H9 (cell line): ENCODE measurements around the gene MYH14. TPM values are rescaled to one million over a fixed set of nuclear protein-coding genes. Genes with fewer than 3 reads are reported as not detected.

Source experiments
- DNase-seq: peaks from one replicate; pipeline ENCODE4 v3.0.0-alpha.2; 2017
- H2AFZ ChIP-seq: one replicate; pipeline ENCODE4 v1.6.1; 2013; ENCODE audit warnings: mild to moderate bottlenecking, low read length, control low read depth, moderate library complexity
- H2AK5ac ChIP-seq: 2 replicates; pipeline ENCODE4 v1.6.1; 2013; ENCODE audit warnings: low read length, control low read depth, mixed read lengths; ENCODE audit not compliant: insufficient read length
- H2BK120ac ChIP-seq: one replicate; pipeline ENCODE4 v1.6.1; 2013; ENCODE audit warnings: low read depth, mild to moderate bottlenecking, low read length, control low read depth, inconsistent platforms; ENCODE audit not compliant: poor library complexity, severe bottlenecking
- H2BK12ac ChIP-seq: 2 replicates; pipeline ENCODE4 v1.6.1; 2013; ENCODE audit warnings: low read length, control low read depth, mixed read lengths, low read depth; ENCODE audit not compliant: insufficient read length
- H2BK15ac ChIP-seq: 2 replicates; pipeline ENCODE4 v1.6.1; 2013; ENCODE audit warnings: low read depth, low read length, control low read depth
- H2BK20ac ChIP-seq: one replicate; pipeline ENCODE4 v1.6.1; 2013; ENCODE audit warnings: low read depth, mild to moderate bottlenecking, low read length, control low read depth, inconsistent platforms; ENCODE audit not compliant: poor library complexity, severe bottlenecking
- H2BK5ac ChIP-seq: 2 replicates; pipeline ENCODE4 v1.6.1; 2013; ENCODE audit warnings: low read length, control low read depth, mixed read lengths; ENCODE audit not compliant: insufficient read length
- H3K14ac ChIP-seq: 2 replicates; pipeline ENCODE4 v1.6.1; 2013; ENCODE audit warnings: low read length, control low read depth; ENCODE audit not compliant: insufficient read depth
- H3K18ac ChIP-seq: 2 replicates; pipeline ENCODE4 v1.6.1; 2013; ENCODE audit warnings: low read depth, mild to moderate bottlenecking, mixed read lengths, low read length, control low read depth; ENCODE audit not compliant: insufficient read length
- H3K23ac ChIP-seq: 2 replicates; pipeline ENCODE4 v1.6.1; 2013; ENCODE audit warnings: low read length, control low read depth, mixed read lengths, low read depth; ENCODE audit not compliant: insufficient read length
- H3K23me2 ChIP-seq: 2 replicates; pipeline ENCODE4 v1.6.1; 2013; ENCODE audit warnings: low read depth, mild to moderate bottlenecking, mixed read lengths, low read length, control low read depth; ENCODE audit not compliant: insufficient read length, poor library complexity, severe bottlenecking
- H3K27ac ChIP-seq: 2 replicates; pipeline ENCODE4 v1.5.1; 2013; ENCODE audit warnings: low read length, control low read depth, mixed read lengths, low read depth; ENCODE audit not compliant: insufficient read length
- H3K27me3 ChIP-seq: 2 replicates; pipeline ENCODE4 v1.6.1; 2013; ENCODE audit warnings: low read length, control low read depth, inconsistent platforms; ENCODE audit not compliant: insufficient read depth
- H3K4ac ChIP-seq: 2 replicates; pipeline ENCODE4 v1.6.1; 2013; ENCODE audit warnings: low read depth, mild to moderate bottlenecking, control low read depth, inconsistent platforms, low read length, moderate library complexity
- H3K4me1 ChIP-seq: 2 replicates; pipeline ENCODE4 v1.6.1; 2013; ENCODE audit warnings: low read length, control low read depth, inconsistent platforms; ENCODE audit not compliant: insufficient read depth
- H3K4me2 ChIP-seq: 2 replicates; pipeline ENCODE4 v1.6.1; 2013; ENCODE audit warnings: low read length, control low read depth, mixed read lengths; ENCODE audit not compliant: insufficient read length, insufficient read depth
- H3K56ac ChIP-seq: 2 replicates; pipeline ENCODE4 v1.6.1; 2013; ENCODE audit warnings: low read depth, mild to moderate bottlenecking, mixed read lengths, low read length, control low read depth; ENCODE audit not compliant: insufficient read length
- H3K79me1 ChIP-seq: 2 replicates; pipeline ENCODE4 v1.6.1; 2013; ENCODE audit warnings: low read depth, mild to moderate bottlenecking, moderate library complexity, low read length, control low read depth, inconsistent platforms; ENCODE audit not compliant: insufficient read depth, poor library complexity, severe bottlenecking
- H3K79me2 ChIP-seq: 2 replicates; pipeline ENCODE4 v1.6.1; 2013; ENCODE audit warnings: low read length, control low read depth, inconsistent platforms; ENCODE audit not compliant: insufficient read depth
- H3K9ac ChIP-seq: 2 replicates; pipeline ENCODE4 v1.6.1; 2013; ENCODE audit warnings: low read length, control low read depth, mixed read lengths; ENCODE audit not compliant: insufficient read length; ENCODE audit errors: extremely low read depth
- H3K9me3 ChIP-seq: one replicate; pipeline ENCODE4 v1.6.1; 2013; ENCODE audit warnings: low read depth, low read length, inconsistent platforms; ENCODE audit not compliant: control insufficient read depth
- H3T11ph ChIP-seq: one replicate; pipeline ENCODE4 v1.6.1; 2013; ENCODE audit warnings: mild to moderate bottlenecking, low read length, control low read depth, inconsistent platforms
- H4K20me1 ChIP-seq: one replicate; pipeline ENCODE4 v1.6.1; 2013; ENCODE audit not compliant: control insufficient read depth, insufficient read length, insufficient read depth
- H4K5ac ChIP-seq: 2 replicates; pipeline ENCODE4 v1.6.1; 2013; ENCODE audit warnings: low read depth, mild to moderate bottlenecking, mixed read lengths, low read length, control low read depth; ENCODE audit not compliant: insufficient read length
- H4K8ac ChIP-seq: replicated peaks from 2 replicates; pipeline ENCODE4 v1.6.1; 2013; ENCODE audit warnings: low read length, control low read depth, mixed read lengths, low read depth; ENCODE audit not compliant: insufficient read length
- H4K91ac ChIP-seq: 2 replicates; pipeline ENCODE4 v1.6.1; 2013; ENCODE audit warnings: low read depth, mild to moderate bottlenecking, moderate library complexity, mixed read lengths, low read length, control low read depth; ENCODE audit not compliant: insufficient read length
- H3K27ac Mint-ChIP-seq, 3 experiments: 2 replicates in 2 of 3; 3 replicates in 1 of 3; pipeline ENCODE4 v1.8.0; 2020 to 2021; ENCODE audit warnings: mixed read lengths in 3 of 3, mild to moderate bottlenecking in 1 of 3, moderate library complexity in 1 of 3
- H3K27me3 Mint-ChIP-seq: 2 replicates; pipeline ENCODE4 v1.8.0; 2021; ENCODE audit warnings: low read depth, mild to moderate bottlenecking, moderate library complexity, mixed read lengths
- H3K36me3 Mint-ChIP-seq, 3 experiments: 2 replicates in 2 of 3; 3 replicates in 1 of 3; pipeline ENCODE4 v1.8.0; 2020 to 2021; ENCODE audit warnings: low read depth in 3 of 3, mixed read lengths in 3 of 3; ENCODE audit not compliant: insufficient read depth in 1 of 3
- H3K4me1 Mint-ChIP-seq, 2 experiments: 2 replicates each; pipeline ENCODE4 v1.8.0; 2020; ENCODE audit warnings: mixed read lengths in 2 of 2
- H3K4me3 Mint-ChIP-seq, 2 experiments: 2 replicates in 1 of 2; 3 replicates in 1 of 2; pipeline ENCODE4 v1.8.0; 2020 to 2021; ENCODE audit warnings: mild to moderate bottlenecking in 2 of 2, mixed read lengths in 2 of 2, moderate library complexity in 1 of 2
- H3K9me3 Mint-ChIP-seq, 2 experiments: 2 replicates in 1 of 2; 3 replicates in 1 of 2; pipeline ENCODE4 v1.8.0; 2020; ENCODE audit warnings: mild to moderate bottlenecking in 2 of 2, mixed read lengths in 2 of 2, moderate library complexity in 1 of 2
- WGBS: extraction: QIAGEN DNeasy Blood & Tissue Kit; methylation state at CpG from one replicate; pipeline ENCODE4 v1.1.7; 2013; ENCODE audit warnings: missing lambda C conversion rate, low lambda C conversion rate, mixed read lengths; ENCODE audit not compliant: insufficient read length; ENCODE audit errors: extremely low coverage; 5-methylcytosine and 5-hydroxymethylcytosine counted together
- total RNA-seq: library from RNA; stranded (reverse); gene quantifications from 2 replicates; pipeline ENCODE4 v1.2.1, GENCODE V29; 2021
- TF ChIP-seq, protein P1 (sequence below): fragments of 200-600 bp; sonication (generic); conservative IDR thresholded peaks from 3 replicates; pipeline ENCODE4 v1.8.0; 2021; ENCODE audit warnings: antibody characterized with exemption, mild to moderate bottlenecking

The MYH14 gene
- total RNA-seq, 1 experiment from 2014 or later, result 27.7 TPM

DNA sequence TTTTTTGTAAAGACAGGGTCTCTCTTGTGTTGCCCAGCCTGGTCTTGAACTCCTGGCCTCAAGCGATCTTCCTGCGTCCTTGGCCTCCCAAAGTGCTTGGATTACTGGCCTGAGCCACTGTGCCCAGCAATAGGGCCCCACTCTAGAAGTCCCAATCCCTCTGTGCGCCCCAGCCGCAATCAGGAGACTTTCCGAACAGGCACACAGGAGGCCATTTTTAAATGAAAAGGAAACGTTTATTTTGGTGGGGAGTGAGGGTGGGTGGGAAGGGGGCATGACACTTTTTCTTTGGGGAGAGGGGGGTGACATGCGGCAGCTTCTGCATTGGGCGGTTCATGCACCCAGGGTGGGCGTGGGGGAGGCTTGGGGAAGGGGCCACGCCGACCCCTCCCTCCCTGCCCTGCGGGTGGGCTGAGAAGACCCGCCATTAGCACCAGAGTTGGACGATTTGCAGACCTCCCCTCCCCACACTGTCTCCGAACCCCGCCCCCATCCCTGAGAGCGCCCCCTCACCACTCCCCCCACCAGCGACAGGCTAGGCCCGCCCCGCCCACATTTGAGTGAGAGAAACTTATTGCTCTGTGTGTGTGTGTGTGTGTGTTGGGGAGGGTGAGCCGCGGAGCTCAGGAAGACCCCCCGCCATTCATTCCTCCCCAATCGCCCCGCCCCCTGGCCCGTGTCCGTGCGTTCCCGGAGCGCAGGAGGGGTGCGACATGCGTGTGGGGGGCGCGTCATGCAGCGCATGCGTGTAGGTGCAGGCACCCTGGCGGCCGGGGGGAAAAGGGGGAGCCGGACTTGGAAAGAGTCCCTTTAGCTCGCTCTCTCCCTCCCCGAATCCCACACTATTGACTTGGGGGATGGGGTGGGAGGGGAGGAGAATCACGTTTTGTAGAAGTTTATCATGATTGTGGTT is 108.6 kb downstream of the MYH14 start:
- Histone ChIP-seq H2BK12ac (no peak overlapping the region), H3K27me3 (no peaks in the 10 kb centered on the region), H3K23me2 (peaks cover 24% of the 10 kb centered on the region), H3K79me2 (no peaks in the 10 kb centered on the region), H2BK15ac (no peak overlapping the region), H4K5ac (no peak overlapping the region), H3K27ac (no peak overlapping the region), H4K91ac (no peak overlapping the region), H2BK120ac (no peak overlapping the region), H3K23ac (no peak overlapping the region), H3K9ac (no peak overlapping the region), H4K20me1 (no peaks in the 10 kb centered on the region), H3K4me1 (no peaks in the 10 kb centered on the region), H4K8ac (no peak overlapping the region), H3K14ac (no peak overlapping the region; the same call in 1 of the 2 replicates), H3K4ac (no peak overlapping the region), H2AK5ac (no peak overlapping the region), H2BK5ac (no peak overlapping the region), H3K79me1 (no peaks in the 10 kb centered on the region), H2BK20ac (no peak overlapping the region), H3K9me3 (no peaks in the 10 kb centered on the region), H3T11ph (no peak overlapping the region), H2AFZ (no peak overlapping the region), H3K4me2 (peak overlapping the region; percentile 72), H3K18ac (peak overlapping the region; percentile 56), H3K56ac (no peak overlapping the region)
- H3K9me3 Mint-ChIP-seq, result no peaks in the 10 kb centered on the region; a peak in 1 of 5 replicates
- H3K27me3 Mint-ChIP-seq, result peaks cover 25% of the 10 kb centered on the region
- H3K27ac Mint-ChIP-seq, result peak overlapping the region; percentile 68 to 89 (median 87); a peak in 6 of 7 replicates
- H3K36me3 Mint-ChIP-seq, result peaks cover 0 to 11% (median 0%) of the 10 kb centered on the region in 3 experiments; a peak in 3 of 7 replicates
- no CpG with 5 or more reads among the region's 42 CpGs for WGBS
- peaks cover 19 to 45% of the 10 kb centered on the region in 2 experiments for H3K4me1 Mint-ChIP-seq
- TF ChIP-seq, protein P1, sequence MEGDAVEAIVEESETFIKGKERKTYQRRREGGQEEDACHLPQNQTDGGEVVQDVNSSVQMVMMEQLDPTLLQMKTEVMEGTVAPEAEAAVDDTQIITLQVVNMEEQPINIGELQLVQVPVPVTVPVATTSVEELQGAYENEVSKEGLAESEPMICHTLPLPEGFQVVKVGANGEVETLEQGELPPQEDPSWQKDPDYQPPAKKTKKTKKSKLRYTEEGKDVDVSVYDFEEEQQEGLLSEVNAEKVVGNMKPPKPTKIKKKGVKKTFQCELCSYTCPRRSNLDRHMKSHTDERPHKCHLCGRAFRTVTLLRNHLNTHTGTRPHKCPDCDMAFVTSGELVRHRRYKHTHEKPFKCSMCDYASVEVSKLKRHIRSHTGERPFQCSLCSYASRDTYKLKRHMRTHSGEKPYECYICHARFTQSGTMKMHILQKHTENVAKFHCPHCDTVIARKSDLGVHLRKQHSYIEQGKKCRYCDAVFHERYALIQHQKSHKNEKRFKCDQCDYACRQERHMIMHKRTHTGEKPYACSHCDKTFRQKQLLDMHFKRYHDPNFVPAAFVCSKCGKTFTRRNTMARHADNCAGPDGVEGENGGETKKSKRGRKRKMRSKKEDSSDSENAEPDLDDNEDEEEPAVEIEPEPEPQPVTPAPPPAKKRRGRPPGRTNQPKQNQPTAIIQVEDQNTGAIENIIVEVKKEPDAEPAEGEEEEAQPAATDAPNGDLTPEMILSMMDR, result peak; percentile 25; the same call in 1 of the 3 replicates
- H3K4me3 Mint-ChIP-seq, result peak overlapping the region; percentile 79 to 81
- peak; percentile 85 for DNase-seq
